ENCODE data around the gene KIAA1614.
A peak's percentile ranks its signal among the peaks of the same experiment; 100 is the strongest.
"Not testable (repeated sequence)": the region's sequence is repeated elsewhere in the genome, so short reads cannot be mapped to it uniquely, and the experiment has no call there.

Gene KIAA1614

DNA sequence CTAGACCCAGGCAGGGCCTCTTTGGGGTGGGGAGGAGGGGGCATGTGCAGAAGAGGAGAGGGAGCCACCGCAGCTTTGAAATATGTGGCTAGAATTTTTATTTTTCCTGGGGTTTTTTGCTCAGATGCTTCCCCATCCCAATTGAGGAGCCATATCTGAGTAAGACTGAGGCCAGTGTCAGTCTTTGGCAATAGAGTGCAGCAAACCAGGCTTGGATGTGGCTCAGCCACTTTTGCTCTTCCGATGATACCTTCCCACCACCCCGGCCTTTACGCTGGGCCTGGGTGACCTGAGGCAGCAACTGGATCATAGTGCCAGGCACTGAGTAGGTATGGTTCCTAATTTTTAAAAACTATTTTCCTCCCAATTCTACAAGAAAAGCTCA, 36.9 kb downstream of the KIAA1614 start:
- no peak for DNase-seq
- in situ Hi-C loops (cut with HindIII; ENCODE audit: low pct_ligation_motif_present, low pct_unique_long_range_greater_than_20kb, low sequenced_read_pairs), result no loop called here

DNA sequence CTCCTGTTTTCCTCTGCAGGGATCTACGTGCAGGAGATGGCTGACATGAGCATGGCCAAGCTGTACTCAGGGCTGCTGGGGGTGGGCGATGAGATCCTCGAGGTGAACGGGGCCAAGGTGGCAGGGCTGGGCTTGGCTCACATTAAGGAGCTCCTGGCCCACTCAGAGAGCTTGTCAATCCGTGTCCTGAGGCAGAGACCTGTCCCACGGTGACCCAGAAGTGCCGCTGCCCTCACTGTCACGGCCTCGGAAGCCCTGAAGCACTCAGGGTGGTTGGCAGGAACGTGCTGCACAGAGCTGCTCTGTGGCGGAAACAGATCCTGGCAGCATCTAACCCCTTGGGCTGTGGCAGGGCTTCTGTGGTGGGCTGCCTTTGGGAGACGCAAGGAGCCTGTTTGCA, 37.6 kb downstream of the KIAA1614 start:
- no peak for DNase-seq
- in situ Hi-C loops (cut with HindIII; ENCODE audit: low pct_ligation_motif_present, low pct_unique_long_range_greater_than_20kb, low sequenced_read_pairs), result no loop called here

DNA sequence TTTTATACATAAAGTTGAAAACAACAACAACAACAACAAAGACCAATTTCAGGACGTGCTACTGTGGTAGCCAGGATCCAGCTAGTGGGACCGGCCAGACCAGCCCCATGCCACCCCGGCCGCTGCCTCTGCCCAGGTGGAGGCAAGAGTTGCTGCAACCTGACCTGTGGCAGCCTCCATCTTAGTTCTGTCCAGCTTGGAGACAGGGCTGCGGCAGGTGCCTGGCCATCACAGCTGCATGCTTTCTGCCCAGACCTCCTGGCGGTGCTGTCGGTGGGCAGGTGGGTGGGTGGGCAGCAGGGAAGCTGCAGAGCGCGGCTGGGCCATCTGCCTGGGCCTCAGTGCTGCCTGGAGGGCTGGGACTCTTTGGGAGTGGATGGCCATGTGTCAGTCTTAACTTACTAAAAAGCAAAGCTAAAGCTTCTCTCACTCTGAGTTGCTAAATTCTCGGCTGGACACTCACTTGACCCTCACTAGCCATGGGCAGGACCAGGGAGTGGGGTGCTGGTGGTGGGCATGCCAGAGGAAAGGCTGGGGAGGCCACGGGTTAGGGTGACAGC, 38.6 kb downstream of the KIAA1614 start:
- in situ Hi-C loops (cut with HindIII; ENCODE audit: low pct_ligation_motif_present, low pct_unique_long_range_greater_than_20kb, low sequenced_read_pairs), result no loop called here

GRCh38 chr1:180951836-180952656, 39.3 kb downstream of the KIAA1614 start:
- in situ Hi-C loops (cut with HindIII; ENCODE audit: low pct_ligation_motif_present, low pct_unique_long_range_greater_than_20kb, low sequenced_read_pairs), result no loop called here
- DNase-seq, result no peak

More for the DNA sequence above, 38.6 kb downstream of the KIAA1614 start:
- no peak for DNase-seq

- in situ Hi-C loops (cut with HindIII; ENCODE audit: low pct_ligation_motif_present, low pct_unique_long_range_greater_than_20kb, low sequenced_read_pairs), result no loop called here
Measured at GRCh38 chr1:180952657-180953013, 39.9 kb downstream of the KIAA1614 start.

DNA sequence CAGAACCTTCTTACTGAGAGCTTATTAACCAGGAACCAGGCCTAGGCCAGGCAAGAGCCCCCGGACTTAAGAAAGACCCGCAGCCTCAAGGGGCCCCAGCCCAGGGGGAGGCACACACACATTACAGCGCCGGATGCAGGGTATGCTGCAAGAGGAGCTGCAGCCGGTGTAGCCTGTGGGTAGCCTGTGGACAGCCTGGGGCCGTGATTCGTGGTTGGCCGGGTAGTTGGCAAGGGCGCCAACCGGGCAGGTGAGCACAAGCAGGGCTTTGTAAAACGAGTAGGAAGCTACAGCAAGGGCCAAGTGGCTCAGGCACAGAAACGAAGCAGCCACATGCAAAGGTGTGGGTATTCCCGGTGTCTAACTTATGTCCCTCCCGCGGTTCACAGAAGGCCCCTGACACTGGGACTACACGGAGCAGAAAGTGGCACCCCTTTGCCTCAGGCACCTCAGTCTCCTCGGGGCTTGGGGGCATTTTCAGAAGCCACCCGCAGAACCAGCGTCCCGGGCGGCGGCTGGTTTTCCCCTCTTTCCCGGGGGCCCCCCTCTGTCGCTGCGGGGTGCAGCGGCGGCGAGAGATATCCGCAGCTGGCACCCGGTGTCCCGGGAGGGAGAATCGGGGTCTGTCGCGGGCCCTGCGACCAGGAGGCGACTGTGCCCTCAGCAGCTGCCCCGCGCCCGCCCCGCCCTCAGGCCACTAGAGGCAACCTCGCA, 40.8 kb downstream of the KIAA1614 start:
- in situ Hi-C loops (cut with HindIII; ENCODE audit: low pct_ligation_motif_present, low pct_unique_long_range_greater_than_20kb, low sequenced_read_pairs), result no loop called here
- peak; percentile 26 for DNase-seq

More at GRCh38 chr1:180952657-180953013, 39.9 kb downstream of the KIAA1614 start:
- DNase-seq, result no peak

DNA sequence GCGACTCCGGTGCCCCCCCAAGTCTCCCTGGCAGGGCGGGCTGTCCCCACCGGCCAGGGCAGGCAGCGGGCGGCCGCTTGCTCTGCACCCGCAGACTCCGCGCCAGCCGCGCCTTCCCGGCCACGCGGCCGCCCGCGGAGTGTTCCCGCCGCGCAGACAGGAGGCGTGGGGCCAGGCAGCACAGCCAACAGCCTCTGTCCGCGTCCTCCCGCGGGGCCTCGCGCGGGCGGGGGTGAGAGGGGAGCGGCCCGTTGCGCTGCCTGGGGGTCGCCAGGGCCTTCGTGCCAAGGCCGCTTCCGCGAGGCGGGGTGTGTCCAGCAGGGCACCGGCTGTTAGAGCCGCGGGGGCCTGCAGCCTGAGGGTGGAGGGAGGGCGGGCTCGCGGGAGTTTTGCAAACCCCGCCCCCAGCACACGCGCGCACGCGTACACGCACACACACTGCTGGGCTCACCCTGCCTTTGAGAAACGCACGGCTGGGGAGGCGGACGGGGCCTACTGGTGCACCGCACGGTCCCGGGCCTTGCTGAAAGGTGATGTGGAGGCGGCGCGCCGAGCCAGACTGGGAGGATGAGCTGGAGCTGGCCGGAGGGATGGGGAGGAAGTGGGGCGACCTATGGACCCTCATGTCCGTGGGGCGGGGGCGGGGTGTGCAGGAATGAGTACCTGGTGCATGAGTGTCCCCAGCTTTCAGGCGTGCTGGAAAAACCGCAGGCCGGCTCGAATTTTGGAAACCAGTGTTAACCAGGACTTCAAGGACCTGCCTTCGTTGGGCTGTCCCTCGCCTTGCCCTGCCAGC, 41.5 kb downstream of the KIAA1614 start:
- DNase-seq, result peak; percentile 75
- in situ Hi-C loops (cut with HindIII; ENCODE audit: low pct_ligation_motif_present, low pct_unique_long_range_greater_than_20kb, low sequenced_read_pairs), result no loop called here

GRCh38 chr1:180954801-180955165, 42.1 kb downstream of the KIAA1614 start:
- DNase-seq, result no peak
- in situ Hi-C loops (cut with HindIII; ENCODE audit: low pct_ligation_motif_present, low pct_unique_long_range_greater_than_20kb, low sequenced_read_pairs), result no loop called here

GRCh38 chr1:180956028-180956640, 43.4 kb downstream of the KIAA1614 start:
- in situ Hi-C loops (cut with HindIII; ENCODE audit: low pct_ligation_motif_present, low pct_unique_long_range_greater_than_20kb, low sequenced_read_pairs), result no loop called here
- no peak for DNase-seq

GRCh38 chr1:180959620-180960019, 46.9 kb downstream of the KIAA1614 start:
- in situ Hi-C loops (cut with HindIII; ENCODE audit: low pct_ligation_motif_present, low pct_unique_long_range_greater_than_20kb, low sequenced_read_pairs); DNase-seq: not testable (repeated sequence)

DNA sequence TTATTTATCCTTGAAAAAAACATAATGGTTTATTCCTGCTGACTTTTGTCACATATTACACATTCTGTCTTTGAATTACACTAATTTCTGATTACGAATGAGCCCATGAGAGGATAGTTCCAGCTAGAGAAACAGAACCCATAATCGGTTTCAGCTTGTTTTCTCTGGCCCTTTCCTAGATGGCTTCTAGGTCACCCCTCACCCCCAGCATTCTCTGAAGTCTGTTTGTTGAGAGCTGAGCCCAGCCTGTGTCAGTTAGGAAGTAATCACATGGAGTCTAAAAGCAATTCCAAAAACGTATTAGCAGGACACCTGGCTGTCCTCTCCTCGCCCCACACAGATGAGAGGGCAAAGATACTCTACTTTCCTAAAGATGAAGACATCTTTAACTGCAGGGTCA, 48.9 kb downstream of the KIAA1614 start:
- DNase-seq, result no peak
- in situ Hi-C loops (cut with HindIII; ENCODE audit: low pct_ligation_motif_present, low pct_unique_long_range_greater_than_20kb, low sequenced_read_pairs), result no loop called here

GRCh38 chr1:180962178-180962577, 49.5 kb downstream of the KIAA1614 start:
- in situ Hi-C loops (cut with HindIII; ENCODE audit: low pct_ligation_motif_present, low pct_unique_long_range_greater_than_20kb, low sequenced_read_pairs), result no loop called here
- DNase-seq, result no peak

- DNase-seq, result no peak
- in situ Hi-C loops (cut with HindIII; ENCODE audit: low pct_ligation_motif_present, low pct_unique_long_range_greater_than_20kb, low sequenced_read_pairs), result no loop called here
Measured at GRCh38 chr1:180964056-180964455, 51.4 kb downstream of the KIAA1614 start.

DNA sequence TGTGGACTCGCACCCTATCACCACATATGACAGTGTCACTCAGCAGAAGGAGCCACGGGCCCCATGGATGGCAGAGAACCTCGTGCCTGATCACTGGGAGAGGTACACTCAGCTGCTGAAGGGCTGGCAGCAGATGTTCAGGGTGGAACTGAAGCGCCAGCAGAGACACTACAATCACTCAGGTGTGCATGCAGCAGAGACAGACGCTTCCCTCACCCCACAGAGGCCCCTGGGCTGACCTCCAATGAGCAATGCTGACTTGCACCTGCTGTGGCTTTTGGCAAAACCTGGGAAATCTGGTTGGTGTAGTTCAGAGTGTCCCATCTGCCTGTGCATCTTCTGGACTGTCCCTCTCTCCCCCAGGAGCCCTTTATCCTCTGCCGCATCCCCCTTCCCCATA, 51.9 kb downstream of the KIAA1614 start:
- DNase-seq, result no peak
- in situ Hi-C loops (cut with HindIII; ENCODE audit: low pct_ligation_motif_present, low pct_unique_long_range_greater_than_20kb, low sequenced_read_pairs), result no loop called here

- no peak for DNase-seq
- in situ Hi-C loops (cut with HindIII; ENCODE audit: low pct_ligation_motif_present, low pct_unique_long_range_greater_than_20kb, low sequenced_read_pairs), result no loop called here
Measured at GRCh38 chr1:180966312-180966711, 53.6 kb downstream of the KIAA1614 start.

GRCh38 chr1:180966744-180967536, 54.2 kb downstream of the KIAA1614 start:
- in situ Hi-C loops (cut with HindIII; ENCODE audit: low pct_ligation_motif_present, low pct_unique_long_range_greater_than_20kb, low sequenced_read_pairs), result no loop called here
- no peak for DNase-seq

- DNase-seq, result no peak
- in situ Hi-C loops (cut with HindIII; ENCODE audit: low pct_ligation_motif_present, low pct_unique_long_range_greater_than_20kb, low sequenced_read_pairs), result no loop called here
Measured at GRCh38 chr1:180967558-180967957, 54.9 kb downstream of the KIAA1614 start.

DNA sequence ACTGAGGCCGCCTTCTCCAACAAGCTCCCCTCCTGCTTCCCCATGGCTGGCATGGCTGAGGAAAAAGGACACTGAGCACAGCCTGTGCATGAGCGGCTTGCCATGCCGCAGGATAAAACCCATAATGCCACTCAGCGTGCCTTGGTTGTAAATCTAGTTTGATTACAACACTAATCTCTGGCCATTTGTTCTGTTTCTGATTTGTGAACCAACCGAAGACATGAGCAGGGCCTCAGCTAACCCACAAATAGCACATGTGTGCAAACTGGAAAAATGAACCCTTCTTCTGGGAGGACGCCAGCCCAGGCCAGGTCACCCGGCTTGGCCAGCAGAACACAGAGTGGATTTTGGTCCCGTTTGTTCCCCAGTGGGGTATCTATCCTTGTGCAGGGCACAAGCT, 56.1 kb downstream of the KIAA1614 start:
- DNase-seq; in situ Hi-C loops (cut with HindIII; ENCODE audit: low pct_ligation_motif_present, low pct_unique_long_range_greater_than_20kb, low sequenced_read_pairs): not testable (repeated sequence)
